ENCODE results near the gene RPL39.
"Not testable (repeated sequence)": the region's sequence is repeated elsewhere in the genome, so short reads cannot be mapped to it uniquely, and the experiment has no call there.

DNA sequence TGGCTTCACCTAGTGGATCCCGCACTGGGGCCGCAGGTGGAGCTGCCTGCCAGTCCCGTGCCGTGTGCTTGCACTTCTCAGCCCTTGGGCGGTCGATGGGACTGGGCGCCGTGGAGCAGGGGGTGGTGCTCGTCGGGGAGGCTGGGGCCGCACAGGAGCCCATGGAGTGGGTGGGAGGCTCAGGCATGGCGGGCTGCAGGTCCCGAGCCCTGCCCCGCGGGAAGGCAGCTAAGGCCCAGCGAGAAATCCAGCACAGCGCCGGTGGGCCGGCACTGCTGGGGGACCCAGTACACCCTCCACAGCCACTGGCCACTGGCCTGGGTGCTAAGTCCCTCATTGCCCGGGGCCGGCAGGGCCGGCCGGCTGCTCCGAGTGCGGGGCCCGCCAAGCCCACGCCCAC, 40.7 kb downstream of the RPL39 start:
- TF ChIP-seq CBX2 (IDR thresholded peaks at IDR 0.05; ENCODE audit: borderline replicate concordance, low read depth); RARB (CRISPR knock-in tag; IDR thresholded peaks at IDR 0.05); CTCF (IDR thresholded peaks at IDR 0.05); HDAC2 (IDR thresholded peaks at IDR 0.05); MAZ (IDR thresholded peaks at IDR 0.05; ENCODE audit: borderline replicate concordance, low read depth, low read length); RFX5 (IDR thresholded peaks at IDR 0.05): not testable (repeated sequence)

Measured in A549 (cell line).